Fibroblast of mammary gland (primary cell): ENCODE measurements around the gene SLC66A2.

Source experiments
- DNase-seq: peaks from one replicate; pipeline ENCODE4 v3.0.0-alpha.2; 2010; ENCODE audit warnings: low read depth
- H3K4me3 ChIP-seq: 2 replicates; pipeline ENCODE4 v1.5.1; 2011; ENCODE audit warnings: low read depth, mild to moderate bottlenecking, low read length, moderate library complexity; ENCODE audit not compliant: control insufficient read depth
- TF ChIP-seq, protein P1 (sequence below): conservative IDR thresholded peaks from 2 replicates; pipeline ENCODE4 v1.5.1; 2011; ENCODE audit warnings: low read depth, low read length, inconsistent platforms; ENCODE audit not compliant: control insufficient read depth, insufficient read depth

Gene SLC66A2

DNA sequence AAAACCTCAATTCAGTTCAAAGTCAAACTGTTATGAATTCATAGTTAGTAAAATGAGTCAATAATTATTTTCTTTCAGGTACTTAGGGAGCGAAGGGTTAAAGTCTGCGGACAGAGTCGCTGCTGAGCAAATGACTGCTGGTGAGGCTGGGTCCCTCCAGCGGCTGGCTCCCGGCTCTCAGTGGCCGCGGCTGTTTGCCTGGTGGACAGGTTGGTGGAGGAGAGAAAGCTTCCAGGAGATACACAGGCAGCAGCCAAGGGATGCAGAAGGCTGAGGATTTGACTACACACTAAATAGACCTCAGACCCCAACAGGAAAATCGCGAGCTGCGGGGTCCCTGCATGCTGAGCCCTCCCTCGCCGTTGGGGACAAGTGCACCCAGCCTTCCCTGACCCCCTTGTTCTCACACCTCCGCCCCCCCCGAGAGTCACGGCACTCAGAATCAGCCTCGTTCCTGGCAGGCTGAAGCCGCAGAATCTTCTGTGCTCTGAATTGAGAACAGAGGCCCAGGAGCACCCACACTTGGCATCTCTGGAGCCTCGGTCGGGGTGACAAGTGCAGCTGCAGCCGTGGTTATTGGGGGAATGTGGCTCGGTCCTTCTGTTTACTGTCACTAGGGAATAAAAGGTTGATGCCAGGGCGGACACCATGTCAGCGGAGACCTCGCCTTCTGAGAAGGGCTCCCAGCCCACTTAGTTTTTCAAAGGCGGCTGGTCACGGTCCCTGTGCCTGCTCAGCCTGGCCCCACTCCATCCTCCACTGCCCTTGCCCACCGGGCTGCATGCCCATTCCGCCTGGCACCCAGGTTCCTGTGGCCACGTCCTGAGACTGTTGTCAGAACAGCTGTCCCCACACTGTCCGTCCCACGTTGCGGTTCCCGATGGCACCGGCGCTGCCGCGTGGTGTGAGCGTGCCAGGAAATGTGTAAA, 74.0 kb downstream of the SLC66A2 start:
- DNase-seq, result no peak
- H3K4me3 ChIP-seq, result no peak overlapping the region
- TF ChIP-seq, protein P1, sequence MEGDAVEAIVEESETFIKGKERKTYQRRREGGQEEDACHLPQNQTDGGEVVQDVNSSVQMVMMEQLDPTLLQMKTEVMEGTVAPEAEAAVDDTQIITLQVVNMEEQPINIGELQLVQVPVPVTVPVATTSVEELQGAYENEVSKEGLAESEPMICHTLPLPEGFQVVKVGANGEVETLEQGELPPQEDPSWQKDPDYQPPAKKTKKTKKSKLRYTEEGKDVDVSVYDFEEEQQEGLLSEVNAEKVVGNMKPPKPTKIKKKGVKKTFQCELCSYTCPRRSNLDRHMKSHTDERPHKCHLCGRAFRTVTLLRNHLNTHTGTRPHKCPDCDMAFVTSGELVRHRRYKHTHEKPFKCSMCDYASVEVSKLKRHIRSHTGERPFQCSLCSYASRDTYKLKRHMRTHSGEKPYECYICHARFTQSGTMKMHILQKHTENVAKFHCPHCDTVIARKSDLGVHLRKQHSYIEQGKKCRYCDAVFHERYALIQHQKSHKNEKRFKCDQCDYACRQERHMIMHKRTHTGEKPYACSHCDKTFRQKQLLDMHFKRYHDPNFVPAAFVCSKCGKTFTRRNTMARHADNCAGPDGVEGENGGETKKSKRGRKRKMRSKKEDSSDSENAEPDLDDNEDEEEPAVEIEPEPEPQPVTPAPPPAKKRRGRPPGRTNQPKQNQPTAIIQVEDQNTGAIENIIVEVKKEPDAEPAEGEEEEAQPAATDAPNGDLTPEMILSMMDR, result no peak

DNA sequence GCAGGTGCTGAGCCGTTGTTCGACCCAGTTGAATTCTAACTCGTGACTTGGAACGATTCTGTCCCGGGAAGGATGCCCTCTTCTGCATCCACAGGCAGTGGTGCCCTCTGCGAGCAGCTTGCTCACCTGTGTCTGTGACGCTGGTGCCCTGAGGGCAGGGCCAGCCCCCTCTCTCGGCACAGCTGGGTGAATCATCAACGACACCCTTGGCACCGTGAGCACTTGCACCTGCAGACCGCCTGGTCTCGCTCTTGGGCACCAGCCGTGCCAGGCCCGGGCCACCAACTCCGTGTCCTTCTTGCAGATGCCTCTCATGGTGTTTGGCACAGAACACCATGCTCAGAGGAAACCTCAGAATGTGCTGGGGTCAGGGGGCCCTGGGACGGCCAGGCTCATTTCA, 75.0 kb downstream of the SLC66A2 start:
- no peak overlapping the region for H3K4me3 ChIP-seq
- DNase-seq, result no peak
- TF ChIP-seq, protein P1, result no peak

DNA sequence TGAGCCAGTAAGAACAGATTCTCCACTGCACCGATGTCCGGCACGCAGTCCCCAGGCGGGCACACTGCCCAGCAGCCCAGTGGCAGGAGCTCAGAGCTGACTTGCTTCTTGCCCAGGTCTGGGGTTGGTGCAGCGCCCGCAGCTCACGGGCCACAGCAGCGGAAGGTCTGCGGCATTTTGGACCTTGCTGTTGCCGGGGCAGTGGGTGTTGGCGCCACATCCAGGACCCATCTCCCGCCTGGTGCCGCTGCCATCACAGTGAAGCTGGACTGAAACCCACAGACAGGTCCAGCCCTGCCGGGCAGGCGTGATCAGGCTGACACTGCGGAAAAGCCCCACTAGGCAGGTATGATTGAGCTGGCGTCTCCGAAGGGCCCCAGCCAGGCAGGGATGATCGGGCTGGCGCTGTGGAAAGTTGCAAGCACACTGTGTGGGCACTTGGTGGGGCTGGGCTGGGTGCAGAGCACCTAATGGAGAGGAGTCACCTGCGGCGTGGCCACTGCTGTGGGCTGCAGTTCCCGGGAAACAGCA, 75.5 kb downstream of the SLC66A2 start:
- H3K4me3 ChIP-seq, result no peak overlapping the region
- TF ChIP-seq, protein P1, result no peak
- no peak for DNase-seq

DNA sequence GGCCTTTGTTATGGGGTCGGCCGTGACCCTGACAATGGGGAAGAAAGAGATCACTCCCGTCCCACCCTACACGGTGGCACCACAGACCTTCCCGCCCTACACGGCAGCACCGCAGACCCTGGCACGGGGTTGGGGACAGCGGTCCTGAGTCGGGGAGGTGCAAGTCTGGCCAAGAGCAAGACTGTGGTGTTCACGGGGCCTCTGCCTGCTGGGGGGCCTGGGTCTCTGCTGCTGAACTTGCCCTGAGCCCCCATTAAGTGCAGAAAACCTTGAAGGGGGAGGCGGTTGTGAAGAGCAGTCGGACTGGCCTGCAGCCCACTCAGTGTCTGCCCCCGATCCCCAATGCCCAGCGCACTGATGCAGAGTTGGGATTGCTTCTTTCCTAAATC, 75.9 kb downstream of the SLC66A2 start:
- TF ChIP-seq, protein P1, result no peak
- no peak overlapping the region for H3K4me3 ChIP-seq
- no peak for DNase-seq

DNA sequence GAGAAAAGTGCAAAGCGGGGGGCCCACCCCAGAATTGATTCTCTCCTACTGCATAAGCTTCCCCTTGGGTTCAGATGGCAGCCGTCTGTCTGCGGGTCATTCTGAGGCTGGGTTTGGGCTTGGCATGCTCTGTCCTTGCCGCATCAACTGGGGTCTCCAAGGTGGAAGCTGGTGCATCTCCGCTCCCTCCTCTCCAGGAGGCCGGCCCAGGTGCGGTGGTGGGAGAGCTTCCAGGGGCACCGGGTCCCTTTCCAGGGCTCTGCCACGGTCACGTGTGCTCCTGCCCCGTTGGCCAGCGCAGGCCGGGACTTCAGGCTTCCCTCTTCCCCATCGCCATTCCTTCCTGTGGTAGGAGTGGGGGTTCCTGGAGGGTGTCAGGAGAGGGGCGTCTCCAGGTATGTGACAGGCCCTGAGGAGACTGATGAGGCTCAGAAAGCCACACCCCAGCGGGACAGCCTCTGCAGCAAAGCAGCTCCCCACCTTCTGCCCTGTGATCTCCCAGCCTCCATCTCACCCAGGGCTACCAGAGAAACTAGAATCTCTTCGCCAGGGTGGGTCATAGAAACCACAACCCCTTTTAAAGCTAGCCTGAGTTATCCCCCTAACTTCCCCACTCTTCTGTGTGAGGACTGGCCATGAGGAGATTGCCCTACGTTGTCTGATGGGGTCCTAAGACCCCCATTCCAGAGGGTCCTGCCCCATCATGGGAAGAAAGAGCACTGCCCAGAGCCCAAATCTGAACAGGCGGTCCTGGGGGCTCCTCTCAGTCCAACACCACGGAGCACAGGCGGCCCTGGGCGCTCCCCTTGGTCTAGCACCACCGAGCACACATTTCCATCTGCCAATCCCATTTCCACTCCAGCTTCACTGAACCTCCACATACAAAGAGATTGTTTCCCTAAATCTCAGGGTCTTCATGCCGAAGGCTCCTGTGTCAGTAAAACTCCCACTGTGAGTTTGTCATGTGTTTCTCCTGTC, 76.6 kb downstream of the SLC66A2 start:
- DNase-seq, result no peak
- H3K4me3 ChIP-seq, result no peak overlapping the region
- TF ChIP-seq, protein P1, result no peak

DNA sequence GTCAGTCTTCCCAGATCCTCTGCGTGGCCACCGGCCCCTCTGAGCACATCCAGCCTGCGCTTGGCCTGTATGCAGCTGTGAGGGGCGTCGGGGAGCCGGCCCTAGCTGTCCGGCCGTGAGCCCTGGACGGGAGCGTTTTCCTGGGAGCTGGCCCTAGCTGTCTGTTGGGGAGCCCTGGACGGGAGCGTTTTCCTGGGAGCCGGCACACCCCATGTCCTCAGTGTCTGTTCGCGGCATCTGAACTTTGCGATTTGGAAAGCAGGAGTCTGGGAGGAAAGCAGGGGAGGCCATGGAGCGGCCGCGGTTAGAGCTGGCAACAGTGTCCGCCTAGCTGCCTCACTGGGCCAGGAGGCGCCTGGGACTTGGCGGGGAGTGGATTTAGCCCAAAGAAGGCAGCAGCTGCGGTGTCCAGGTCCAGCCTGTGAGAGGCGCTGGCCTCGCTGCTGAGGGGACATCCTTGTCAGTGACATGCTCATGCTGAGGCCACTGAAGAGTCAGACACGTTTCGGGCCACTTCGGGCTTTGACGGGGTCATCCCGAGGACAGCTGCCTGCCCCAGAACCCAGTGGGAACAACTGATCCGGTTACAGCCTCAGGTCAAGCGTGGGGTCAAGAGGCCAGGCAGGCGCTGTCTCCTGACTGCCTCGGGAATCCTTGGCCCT, 77.9 kb downstream of the SLC66A2 start:
- no peak overlapping the region for H3K4me3 ChIP-seq
- DNase-seq, result peak; percentile 12

More for the DNA sequence above, 77.9 kb downstream of the SLC66A2 start:
- TF ChIP-seq, protein P1, result no peak
